HEK293 (cell line): ENCODE results near the gene RAP1A.

Source experiments
- CTCF ChIA-PET: fragments of 350-600 bp; formaldehyde crosslinking; extraction: SDS; loops from one replicate; lab custom pipeline; 2021; ENCODE audit warnings: antibody characterized with exemption; lab: Yijun Ruan, JAX
- POLR2A ChIA-PET: fragments of 300-600 bp; formaldehyde crosslinking; extraction: SDS; loops from one replicate; lab custom pipeline; 2020; ENCODE audit warnings: antibody characterized with exemption, inconsistent platforms; lab: Yijun Ruan, JAX
- H3K27ac ChIP-seq: fragments of 200-500 bp; sonication (Bioruptor generic); 2 replicates; pipeline ENCODE4 v1.5.1; 2014; ENCODE audit warnings: low read depth, low read length, control low read depth, inconsistent platforms; ENCODE audit errors: extremely low read depth
- H3K36me3 ChIP-seq, 2 experiments: fragments of 200-500 bp in 1 of 2; sonication (Bioruptor generic) in 1 of 2; 1 replicate in 1 of 2; 2 replicates in 1 of 2; pipeline ENCODE4 v1.5.1; 2014 to 2017; ENCODE audit warnings: inconsistent platforms in 2 of 2, low read length in 2 of 2; ENCODE audit not compliant: control insufficient read depth in 2 of 2, insufficient read depth in 1 of 2
- H3K4me1 ChIP-seq: fragments of 200-500 bp; sonication (Bioruptor generic); 2 replicates; pipeline ENCODE4 v1.5.1; 2014; ENCODE audit warnings: mild to moderate bottlenecking, low read length, inconsistent platforms; ENCODE audit not compliant: control insufficient read depth, insufficient read depth
- H3K4me3 ChIP-seq: 2 replicates; pipeline ENCODE4 v1.5.1; 2011; ENCODE audit warnings: low read depth, mild to moderate bottlenecking, control low read depth, low read length, moderate library complexity
- H3K9me3 ChIP-seq: fragments of 200-500 bp; sonication (Bioruptor generic); 2 replicates; pipeline ENCODE4 v1.5.1; 2014; ENCODE audit warnings: low read depth, low read length, inconsistent platforms; ENCODE audit not compliant: control insufficient read depth, insufficient read depth
- GLIS1 ChIP-seq: fragments of 450-650 bp; formaldehyde crosslinking; IDR thresholded peaks from 2 replicates; pipeline ENCODE4 v1.5.1; 2016; ENCODE audit warnings: missing biosample characterization, missing genetic modification characterization
- IKZF3 ChIP-seq: fragments of 450-650 bp; IDR thresholded peaks from 2 replicates; pipeline ENCODE4 v1.5.0; 2018; ENCODE audit warnings: missing biosample characterization, mild to moderate bottlenecking, missing genetic modification characterization, moderate library complexity
- PBX3 ChIP-seq: sonication (generic); formaldehyde crosslinking; IDR thresholded peaks from 2 replicates; pipeline ENCODE4 v1.8.1; 2022; ENCODE audit warnings: mild to moderate bottlenecking, moderate library complexity, missing genetic modification reagents
- RBAK ChIP-seq: fragments of 450-650 bp; formaldehyde crosslinking; IDR thresholded peaks from 2 replicates; pipeline ENCODE4 v1.5.1; 2016; ENCODE audit warnings: missing biosample characterization, missing genetic modification characterization
- SETDB1 ChIP-seq: IDR thresholded peaks from one replicate; pipeline ENCODE4 v1.6.1; 2017; ENCODE audit warnings: mild to moderate bottlenecking, low read length, moderate library complexity, mixed read lengths; ENCODE audit not compliant: insufficient read length
- TCF7L2 ChIP-seq: IDR thresholded peaks from 2 replicates; pipeline ENCODE4 v1.6.1; 2011; ENCODE audit warnings: low read depth, mild to moderate bottlenecking, inconsistent platforms, low read length, moderate library complexity, borderline replicate concordance
- ZIC2 ChIP-seq: fragments of 450-650 bp; formaldehyde crosslinking; IDR thresholded peaks from 2 replicates; pipeline ENCODE4 v1.5.1; 2016; ENCODE audit warnings: missing biosample characterization, missing genetic modification characterization
- ZNF121 ChIP-seq: fragments of 450-650 bp; formaldehyde crosslinking; IDR thresholded peaks from 2 replicates; pipeline ENCODE4 v1.5.1; 2016; ENCODE audit warnings: missing biosample characterization, missing genetic modification characterization
- ZNF140 ChIP-seq: fragments of 450-650 bp; formaldehyde crosslinking; IDR thresholded peaks from 2 replicates; pipeline ENCODE4 v1.5.1; 2016; ENCODE audit warnings: missing biosample characterization, missing genetic modification characterization
- ZNF155 ChIP-seq: fragments of 450-650 bp; formaldehyde crosslinking; IDR thresholded peaks from 2 replicates; pipeline ENCODE4 v1.5.1; 2016; ENCODE audit warnings: missing biosample characterization, missing genetic modification characterization
- ZNF169 ChIP-seq: fragments of 450-650 bp; formaldehyde crosslinking; IDR thresholded peaks from 2 replicates; pipeline ENCODE4 v1.5.1; 2016; ENCODE audit warnings: missing biosample characterization, missing genetic modification characterization
- ZNF239 ChIP-seq: fragments of 450-650 bp; formaldehyde crosslinking; IDR thresholded peaks from 2 replicates; pipeline ENCODE4 v1.5.1; 2016; ENCODE audit warnings: missing biosample characterization, missing genetic modification characterization
- ZNF24 ChIP-seq: fragments of 450-650 bp; formaldehyde crosslinking; IDR thresholded peaks from 2 replicates; pipeline ENCODE4 v1.5.1; 2016; ENCODE audit warnings: missing biosample characterization, missing genetic modification characterization
- ZNF248 ChIP-seq: fragments of 450-650 bp; formaldehyde crosslinking; IDR thresholded peaks from 2 replicates; pipeline ENCODE4 v1.5.1; 2017; ENCODE audit warnings: missing biosample characterization, missing genetic modification characterization
- ZNF292 ChIP-seq: fragments of 450-650 bp; formaldehyde crosslinking; IDR thresholded peaks from 2 replicates; pipeline ENCODE4 v1.5.1; 2016; ENCODE audit warnings: low read depth, missing biosample characterization, missing genetic modification characterization, borderline replicate concordance
- ZNF335 ChIP-seq: fragments of 450-650 bp; formaldehyde crosslinking; conservative IDR thresholded peaks from 2 replicates; pipeline ENCODE4 v1.5.1; 2016; ENCODE audit warnings: missing biosample characterization, missing genetic modification characterization
- ZNF341 ChIP-seq: fragments of 450-650 bp; formaldehyde crosslinking; IDR thresholded peaks from 2 replicates; pipeline ENCODE4; 2016; ENCODE audit warnings: low read depth, missing biosample characterization, missing genetic modification characterization
- ZNF398 ChIP-seq: fragments of 450-650 bp; formaldehyde crosslinking; IDR thresholded peaks from 2 replicates; pipeline ENCODE4 v1.5.1; 2017; ENCODE audit warnings: missing biosample characterization, missing genetic modification characterization
- ZNF404 ChIP-seq: fragments of 450-650 bp; formaldehyde crosslinking; IDR thresholded peaks from 2 replicates; pipeline ENCODE4 v1.5.1; 2017; ENCODE audit warnings: missing biosample characterization, missing genetic modification characterization
- ZNF426 ChIP-seq: fragments of 450-650 bp; formaldehyde crosslinking; IDR thresholded peaks from 2 replicates; pipeline ENCODE4 v1.5.1; 2017; ENCODE audit warnings: missing biosample characterization, missing genetic modification characterization, mild to moderate bottlenecking, inconsistent platforms, moderate library complexity
- ZNF510 ChIP-seq: fragments of 450-650 bp; formaldehyde crosslinking; IDR thresholded peaks from 2 replicates; pipeline ENCODE4 v1.5.1; 2018; ENCODE audit warnings: mild to moderate bottlenecking, missing genetic modification characterization, missing biosample characterization; ENCODE audit not compliant: insufficient replicate concordance
- ZNF521 ChIP-seq: fragments of 450-650 bp; formaldehyde crosslinking; IDR thresholded peaks from 2 replicates; pipeline ENCODE4 v1.5.1; 2017; ENCODE audit warnings: missing biosample characterization, mild to moderate bottlenecking, missing genetic modification characterization
- ZNF544 ChIP-seq: fragments of 450-650 bp; formaldehyde crosslinking; IDR thresholded peaks from 2 replicates; pipeline ENCODE4 v1.5.0; 2017; ENCODE audit warnings: missing biosample characterization, missing genetic modification characterization
- ZNF555 ChIP-seq: fragments of 450-650 bp; formaldehyde crosslinking; conservative IDR thresholded peaks from 2 replicates; pipeline ENCODE4 v1.5.1; 2017; ENCODE audit warnings: missing biosample characterization, mild to moderate bottlenecking, missing genetic modification characterization, inconsistent platforms
- ZNF560 ChIP-seq: fragments of 450-650 bp; formaldehyde crosslinking; IDR thresholded peaks from 2 replicates; pipeline ENCODE4 v1.5.1; 2017; ENCODE audit warnings: missing biosample characterization, missing genetic modification characterization, borderline replicate concordance
- ZNF585B ChIP-seq: fragments of 450-650 bp; formaldehyde crosslinking; IDR thresholded peaks from 2 replicates; pipeline ENCODE4 v1.5.1; 2016; ENCODE audit warnings: missing biosample characterization, missing genetic modification characterization
- ZNF596 ChIP-seq: fragments of 450-650 bp; IDR thresholded peaks from 2 replicates; pipeline ENCODE4 v1.5.0; 2018; ENCODE audit warnings: missing biosample characterization, mild to moderate bottlenecking, missing genetic modification characterization, moderate library complexity
- ZNF629 ChIP-seq: fragments of 450-650 bp; formaldehyde crosslinking; IDR thresholded peaks from 2 replicates; pipeline ENCODE4 v1.5.1; 2017; ENCODE audit warnings: missing biosample characterization, missing genetic modification characterization
- ZNF747 ChIP-seq: fragments of 450-650 bp; formaldehyde crosslinking; IDR thresholded peaks from 2 replicates; pipeline ENCODE4 v1.5.1; 2016; ENCODE audit warnings: missing biosample characterization, missing genetic modification characterization
- ZNF777 ChIP-seq: fragments of 450-650 bp; formaldehyde crosslinking; IDR thresholded peaks from 2 replicates; pipeline ENCODE4 v1.5.1; 2017; ENCODE audit warnings: missing biosample characterization, missing genetic modification characterization, borderline replicate concordance
- ZNF785 ChIP-seq: fragments of 450-650 bp; formaldehyde crosslinking; IDR thresholded peaks from 2 replicates; pipeline ENCODE4 v1.5.1; 2016; ENCODE audit warnings: missing biosample characterization, missing genetic modification characterization
- ZNF792 ChIP-seq: fragments of 450-650 bp; formaldehyde crosslinking; IDR thresholded peaks from 2 replicates; pipeline ENCODE4 v1.5.1; 2016; ENCODE audit warnings: missing biosample characterization, missing genetic modification characterization

The RAP1A gene

GRCh38 chr1:111733183-111733991 is 113.8 kb downstream of the RAP1A start (continued):
- peak; percentile 43 for TF ChIP-seq ZNF398 (tag by site-specific recombination)

GRCh38 chr1:111733992-111734341 is 114.4 kb downstream of the RAP1A start:
- H3K4me1 ChIP-seq = peaks cover 21% of the 10 kb centered on the region
- no peak overlapping the region for H3K4me3 ChIP-seq
- POLR2A ChIA-PET = no interaction called here
- no peaks in the 10 kb centered on the region for H3K36me3 ChIP-seq
- TF ChIP-seq ZNF24 (tag by site-specific recombination) (no peak), ZIC2 (tag by site-specific recombination) (no peak), ZNF239 (tag by site-specific recombination) (no peak), SETDB1 (no peak), PBX3 (CRISPR knock-in tag) (no peak), ZNF404 (tag by site-specific recombination) (no peak), GLIS1 (tag by site-specific recombination) (no peak), ZNF248 (tag by site-specific recombination) (no peak), IKZF3 (tag by site-specific recombination) (no peak), RBAK (no peak), ZNF292 (tag by site-specific recombination) (no peak), ZNF510 (tag by site-specific recombination) (no peak), ZNF792 (tag by site-specific recombination) (no peak), ZNF555 (no peak), ZNF169 (tag by site-specific recombination) (no peak), ZNF777 (tag by site-specific recombination) (no peak), ZNF560 (tag by site-specific recombination) (no peak), ZNF140 (tag by site-specific recombination) (no peak), ZNF426 (no peak), ZNF335 (no peak)
- no peak overlapping the region for H3K27ac ChIP-seq
- H3K9me3 ChIP-seq = no peaks in the 10 kb centered on the region
- CTCF ChIA-PET = interaction anchor here (0.6 to 1.4 kb wide), 2 partner anchors 18 to 259 kb away, joined by 4 read pairs; no protein-coding TSS in a partner anchor

- no peak overlapping the region for H3K27ac ChIP-seq
- no peaks in the 10 kb centered on the region for H3K9me3 ChIP-seq
- H3K4me1 ChIP-seq = peaks cover 21% of the 10 kb centered on the region
- no peaks in the 10 kb centered on the region for H3K36me3 ChIP-seq
- POLR2A ChIA-PET = no interaction called here
- no peak overlapping the region for H3K4me3 ChIP-seq
- CTCF ChIA-PET = interaction anchor here (0.6 to 6.0 kb wide), 3 partner anchors 17 to 259 kb away, joined by 4 to 44 read pairs (median 4); no protein-coding TSS in a partner anchor
- TF ChIP-seq ZNF121 (tag by site-specific recombination) = no peak
- no peak for TF ChIP-seq ZNF785 (tag by site-specific recombination)
- no peak for TF ChIP-seq ZNF544 (tag by site-specific recombination)
- no peak for TF ChIP-seq ZNF777 (tag by site-specific recombination)
- TF ChIP-seq ZNF155 = no peak
- TF ChIP-seq ZNF341 = no peak
- TF ChIP-seq ZNF629 (tag by site-specific recombination) = no peak
- TF ChIP-seq ZNF521 (tag by site-specific recombination) = no peak
- TF ChIP-seq ZNF747 (tag by site-specific recombination) = no peak
- TF ChIP-seq TCF7L2 = no peak
- TF ChIP-seq ZNF585B (tag by site-specific recombination) = no peak
- no peak for TF ChIP-seq ZNF596
These were observed 114.8 kb downstream of the RAP1A start for GRCh38 chr1:111734426-111734825.
